Measurements from ENCODE around the gene PPARG.

GRCh38 chr3:12242772-12243171 lies 46.1 kb upstream of the PPARG start:
- no peak for TF ChIP-seq CTCF (IDR thresholded peaks at IDR 0.05)
- TF ChIP-seq POLR2A (IDR thresholded peaks at IDR 0.05): no peak
